ENCODE measurements around the gene NTHL1. TPM values are rescaled to one million over a fixed set of nuclear protein-coding genes. Genes with fewer than 3 reads are reported as not detected.

The NTHL1 gene
- total and polyA plus RNA-seq, 2 of the 8 experiments (the other 6 are each of a cell fraction or from before 2014, with no cell fraction given), result 70.9 to 150 TPM

- DNase-seq (ENCODE audit: low read depth in 1 of 2, low spot score in 2 of 2), result no peak
- H3K27ac ChIP-seq (ENCODE audit: low read depth, low read length), result no peak overlapping the region
- no peak overlapping the region for H2BK15ac ChIP-seq (ENCODE audit: low read length)
- H2BK20ac ChIP-seq (ENCODE audit: low read length), result no peak overlapping the region
- POLR2A ChIA-PET (ENCODE audit: partially characterized antibody), result interaction anchor here (1.2 to 1.7 kb wide), 2 partner anchors 109 to 123 kb away, joined by 3 to 4 read pairs; no protein-coding TSS in a partner anchor
- no peak overlapping the region for H3K23ac ChIP-seq (ENCODE audit: insufficient read length)
- H4K5ac ChIP-seq (ENCODE audit: insufficient read length, low read depth, low read length), result no peak overlapping the region
- peaks cover 0 to 3% (median 0%) of the 10 kb centered on the region in 4 experiments; a peak in 1 of 8 replicates for H3K36me3 ChIP-seq (ENCODE audit: control insufficient read depth in 2 of 4, insufficient read depth in 4 of 4, low read length in 3 of 4)
- no peak overlapping the region for H3K18ac ChIP-seq (ENCODE audit: extremely low read depth, low read length)
- WGBS, 2 experiments (ENCODE audit: extremely low coverage in 1 of 2, insufficient coverage in 1 of 2, insufficient read length in 1 of 2, insufficient replicate concordance in 2 of 2, low coverage in 1 of 2, low lambda C conversion rate in 2 of 2, missing lambda C conversion rate in 1 of 2), result 91% methylated on average over 11 of the region's 22 CpGs; no CpG with 5 or more reads in 1 of the 2 experiments
- H3K23me2 ChIP-seq (ENCODE audit: low read depth, low read length), result peaks cover 10% of the 10 kb centered on the region
- no peak overlapping the region for H3K4me3 ChIP-seq (ENCODE audit: extremely low read depth in 1 of 4, insufficient read depth in 2 of 4, low read depth in 3 of 4, low read length in 4 of 4)
- no peak overlapping the region for H3K4ac ChIP-seq (replicated peaks; ENCODE audit: insufficient read length, low read depth, low read length)
- no peak overlapping the region for H2BK120ac ChIP-seq (replicated peaks; ENCODE audit: low read depth, low read length)
- no peak overlapping the region for H2AK5ac ChIP-seq (ENCODE audit: low read depth, low read length)
- H4K20me1 ChIP-seq (replicated peaks in 1 of 2; ENCODE audit: control insufficient read depth in 1 of 2, insufficient read depth in 2 of 2, low read length in 2 of 2), result peaks cover 0 to 5% of the 10 kb centered on the region in 2 experiments
- CTCF ChIA-PET (ENCODE audit: partially characterized antibody), result interaction anchor here (0.6 to 1.8 kb wide), 6 partner anchors 12 to 198 kb away, joined by 3 to 4 read pairs (median 4); no protein-coding TSS in a partner anchor
- H3K9me3 ChIP-seq (ENCODE audit: insufficient read depth in 2 of 2, low read depth in 1 of 2, low read length in 1 of 2), result no peaks in the 10 kb centered on the region
- H3K27me3 ChIP-seq (replicated peaks in 1 of 4; ENCODE audit: control insufficient read depth in 3 of 4, extremely low read depth in 1 of 4, insufficient read depth in 3 of 4, low read length in 3 of 4), result no peaks in the 10 kb centered on the region; a peak in 1 of 7 replicates
- H3K4me2 ChIP-seq (ENCODE audit: insufficient read depth in 1 of 2, low read depth in 2 of 2, low read length in 2 of 2), result no peak overlapping the region
- no peak for FAIRE-seq
- H2BK12ac ChIP-seq (ENCODE audit: low read depth, low read length), result no peak overlapping the region
- peaks cover 0 to 6% (median 1%) of the 10 kb centered on the region in 4 experiments; a peak in 4 of 7 replicates for H3K4me1 ChIP-seq (replicated peaks in 1 of 4; ENCODE audit: control insufficient read depth in 3 of 4, insufficient read depth in 4 of 4, low read length in 3 of 4)
- no peak overlapping the region for H2AFZ ChIP-seq (ENCODE audit: low read length)
- peaks cover 0 to 11% of the 10 kb centered on the region in 2 experiments; a peak in 1 of 4 replicates for H3K79me2 ChIP-seq (ENCODE audit: control insufficient read depth in 1 of 2, insufficient read depth in 2 of 2, low read length in 2 of 2)
- H2BK5ac ChIP-seq (ENCODE audit: low read depth, low read length), result no peak overlapping the region
- H4K8ac ChIP-seq (ENCODE audit: extremely low read depth, insufficient read depth, low read length), result no peak overlapping the region
- H3K79me1 ChIP-seq (ENCODE audit: low read depth, low read length), result peaks cover 7% of the 10 kb centered on the region; the same call in 1 of the 2 replicates
- no peak overlapping the region for H4K91ac ChIP-seq (replicated peaks; ENCODE audit: insufficient read length, low read length)
- H3K56ac ChIP-seq (replicated peaks; ENCODE audit: insufficient read length, low read depth, low read length), result no peak overlapping the region
- H3K9ac ChIP-seq (replicated peaks in 1 of 4; ENCODE audit: extremely low read depth in 1 of 4, low read depth in 3 of 4, low read length in 3 of 4), result no peak overlapping the region
- H3K14ac ChIP-seq (ENCODE audit: insufficient read length), result no peak overlapping the region
- TF ChIP-seq CHD1 (IDR thresholded peaks at IDR 0.05; ENCODE audit: low read depth, low read length), result no peak
- no peak for TF ChIP-seq CHD2 (IDR thresholded peaks at IDR 0.05; ENCODE audit: low read length)
- no peak for TF ChIP-seq ATF3 (IDR thresholded peaks at IDR 0.05; ENCODE audit: insufficient read depth, low read depth, low read length)
- no peak for TF ChIP-seq TAF7 (optimal IDR thresholded peaks at IDR 0.05; ENCODE audit: borderline replicate concordance, low read depth, low read length)
- no peak for TF ChIP-seq TCF12 (IDR thresholded peaks at IDR 0.05; ENCODE audit: low read depth, low read length)
- no peak for TF ChIP-seq GTF2F1 (IDR thresholded peaks at IDR 0.05; ENCODE audit: borderline replicate concordance, low read depth, low read length)
- no peak for TF ChIP-seq JUND (IDR thresholded peaks at IDR 0.05; ENCODE audit: low read length)
- no peak for TF ChIP-seq KDM4A (IDR thresholded peaks at IDR 0.05; ENCODE audit: low read depth, low read length, severe bottlenecking)
- TF ChIP-seq RNF2 (IDR thresholded peaks at IDR 0.05; ENCODE audit: borderline replicate concordance, low read depth, low read length, missing control alignments, poor library complexity, severe bottlenecking), result no peak
- no peak for TF ChIP-seq BACH1 (IDR thresholded peaks at IDR 0.05; ENCODE audit: low read length)
- TF ChIP-seq TAF1 (IDR thresholded peaks at IDR 0.05; ENCODE audit: low read depth, low read length), result no peak
- TF ChIP-seq BRCA1 (IDR thresholded peaks at IDR 0.05; ENCODE audit: low read depth, low read length), result no peak
- TF ChIP-seq POLR2A (IDR thresholded peaks at IDR 0.05; ENCODE audit: control extremely low read depth in 1 of 2, low read depth in 2 of 2, low read length in 2 of 2), result no peak
- TF ChIP-seq EGR1 (IDR thresholded peaks at IDR 0.05; ENCODE audit: borderline replicate concordance, low read depth, low read length), result no peak
These were observed 3.1 kb downstream of the NTHL1 start for GRCh38 chr16:2044541-2044940.

Measured in H1 (cell line).